RPMI8226 (cell line): Measurements from ENCODE around the gene ZNF541.
"Not testable (repeated sequence)": the region's sequence is repeated elsewhere in the genome, so short reads cannot be mapped to it uniquely, and the experiment has no call there.

ENCODE experiments used
- DNase-seq: peaks from one replicate; pipeline ENCODE4 v3.0.0-alpha.2; 2015

ZNF541 gene

DNA sequence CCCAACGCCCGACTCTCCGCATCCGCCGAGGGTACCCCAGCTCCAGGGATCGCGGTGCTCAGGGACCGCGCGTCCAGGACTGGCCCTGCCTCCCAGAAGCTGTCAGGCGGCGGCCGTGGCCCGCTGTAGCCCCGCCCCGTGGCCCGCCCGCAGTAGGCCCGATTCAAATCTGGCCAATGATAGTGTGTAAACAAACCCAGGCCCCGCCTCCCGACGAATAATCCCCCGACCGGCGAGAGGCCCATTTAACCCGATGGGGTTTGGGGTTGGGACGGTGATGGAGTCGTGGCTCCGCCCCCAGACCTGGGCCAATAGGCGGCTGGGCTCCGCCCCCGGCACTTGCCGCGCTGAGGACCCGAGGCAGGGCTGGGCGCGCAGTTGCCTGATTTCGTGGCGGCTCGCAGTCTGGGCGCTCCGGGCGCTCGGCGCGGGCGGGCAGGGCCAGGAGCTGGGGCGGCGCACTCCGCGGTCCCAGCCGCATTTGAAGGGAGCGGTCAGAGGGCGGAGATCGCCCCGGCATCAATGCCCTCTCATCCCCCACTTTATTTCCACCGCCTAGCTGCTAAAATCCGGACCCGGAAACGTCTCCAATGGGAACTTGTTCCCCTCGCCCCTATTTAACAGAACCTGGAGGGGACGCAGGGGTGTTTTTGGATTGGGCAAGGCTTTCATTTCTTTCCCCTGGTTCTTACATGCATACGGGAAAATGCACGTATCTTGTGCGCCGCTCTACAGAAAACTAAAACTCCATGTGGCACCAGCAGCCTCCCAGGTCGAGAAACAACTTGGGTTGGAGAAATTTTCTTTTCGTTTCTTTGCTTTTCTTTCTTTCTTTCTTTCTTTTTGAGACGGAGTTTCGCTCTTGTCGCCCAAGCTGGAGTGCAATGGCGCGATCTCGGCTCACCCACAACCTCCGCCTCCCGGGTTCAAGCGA lies 27.6 kb upstream of the ZNF541 start:
- DNase-seq = peak; percentile 98

DNA sequence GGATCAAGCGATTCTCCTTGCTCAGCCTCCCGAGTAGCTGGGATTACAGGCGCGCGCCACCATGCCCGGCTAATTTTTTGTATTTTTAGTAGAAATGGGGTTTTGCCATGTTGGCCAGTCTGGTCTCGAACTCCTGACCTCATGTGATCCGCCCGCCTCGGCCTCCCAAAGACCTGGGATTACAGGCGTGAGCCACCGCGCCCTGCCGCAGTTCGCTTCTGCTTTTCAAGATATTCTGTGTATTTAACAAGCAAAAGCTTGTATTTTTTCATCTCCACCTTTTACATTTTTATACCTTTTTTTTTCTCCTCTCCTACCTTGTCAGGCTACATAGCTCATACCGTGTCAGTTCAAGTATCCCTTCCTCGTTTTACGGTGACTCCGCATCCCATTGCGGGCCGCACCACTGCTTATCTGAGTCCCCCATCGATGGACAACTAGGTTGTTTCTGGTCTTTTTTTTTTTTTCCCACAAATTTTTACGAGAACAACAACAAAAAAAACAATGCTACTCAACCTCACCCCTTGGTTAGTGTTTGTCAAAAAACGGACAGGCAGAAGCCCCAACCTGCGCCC lies 26.8 kb upstream of the ZNF541 start:
- DNase-seq = not testable (repeated sequence)

DNA sequence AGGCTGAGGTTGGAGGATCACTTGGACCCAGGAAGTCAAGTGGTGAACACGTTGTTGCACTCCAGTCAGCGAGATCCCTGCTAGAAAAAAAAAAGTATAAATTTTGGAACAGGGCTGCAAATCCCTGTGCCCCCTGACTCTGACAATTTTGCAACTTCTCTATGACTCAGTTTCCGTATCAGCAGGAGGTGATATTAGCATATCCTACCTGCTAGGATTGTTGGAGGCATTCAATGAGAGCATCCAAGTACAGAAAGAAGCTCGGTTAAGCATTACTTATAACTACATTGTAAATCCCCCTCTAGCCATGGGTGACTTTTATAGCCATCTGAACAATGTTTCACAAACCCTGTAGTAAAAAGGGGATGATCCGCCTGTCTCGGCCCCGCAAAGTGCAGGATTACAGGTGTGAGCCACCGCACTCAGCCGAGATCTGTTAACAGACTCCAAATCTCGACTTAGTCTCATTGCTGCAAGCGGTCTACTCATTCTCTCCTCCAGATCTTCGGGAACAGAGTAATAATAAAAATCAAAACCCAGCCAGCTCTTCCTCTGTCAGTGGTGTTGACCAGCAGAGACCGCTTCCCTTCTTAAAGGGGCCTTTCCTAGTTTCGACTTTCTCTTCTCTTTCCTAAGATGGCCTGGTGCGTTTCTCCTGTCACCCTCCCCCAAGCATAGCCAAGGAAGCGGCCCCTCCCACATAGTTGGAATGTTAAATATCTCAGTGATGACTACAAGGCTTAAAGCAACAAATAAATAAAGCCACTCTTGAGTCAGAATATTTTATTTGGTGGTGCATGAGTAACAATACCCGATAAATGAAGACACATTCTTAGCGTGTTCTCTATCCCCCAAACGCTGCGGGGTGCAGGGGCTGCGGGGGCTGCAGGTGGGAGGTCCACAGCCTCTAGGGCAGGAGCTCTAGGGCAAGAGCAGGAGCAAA lies 25.7 kb upstream of the ZNF541 start:
- DNase-seq = no peak

DNA sequence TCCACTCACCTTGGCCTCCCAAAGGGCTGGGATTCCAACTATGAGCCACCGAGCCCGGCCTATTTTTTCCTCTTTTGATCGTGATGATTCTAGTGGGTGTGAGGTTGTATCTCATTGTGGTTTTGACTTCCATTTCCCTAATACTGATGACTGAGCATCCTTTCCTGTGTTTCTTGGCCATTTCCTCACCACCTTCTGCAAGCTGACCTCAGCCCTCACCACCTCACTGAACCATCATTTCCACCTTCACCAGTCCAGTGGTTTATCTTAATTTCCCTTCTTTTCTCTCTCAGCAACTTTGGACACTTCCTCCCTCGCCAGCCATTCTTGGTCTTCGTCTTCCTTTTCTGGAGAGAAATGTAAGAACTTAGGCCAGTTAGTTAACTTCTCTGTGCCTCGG lies 23.0 kb upstream of the ZNF541 start:
- DNase-seq = peak; percentile 22

DNA sequence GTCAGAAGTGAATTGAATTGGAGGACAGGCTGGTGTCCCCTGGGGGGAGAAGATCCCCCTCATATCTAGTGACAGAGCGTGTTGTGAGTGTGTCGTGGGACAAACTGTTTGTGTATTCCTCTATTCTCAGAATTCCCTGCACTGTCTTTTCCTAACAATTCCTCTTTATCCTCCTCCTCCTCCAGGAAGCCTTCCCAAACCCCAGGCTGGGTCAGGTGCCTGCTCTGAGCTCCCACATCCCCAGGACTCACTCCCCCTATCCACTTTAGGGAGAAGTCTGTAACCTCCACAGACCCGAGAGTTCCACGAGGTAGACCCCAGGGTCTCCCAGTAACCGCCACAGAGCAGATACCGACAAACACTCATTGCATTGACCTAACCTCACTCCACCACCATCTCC lies 20.9 kb upstream of the ZNF541 start:
- no peak for DNase-seq

DNA sequence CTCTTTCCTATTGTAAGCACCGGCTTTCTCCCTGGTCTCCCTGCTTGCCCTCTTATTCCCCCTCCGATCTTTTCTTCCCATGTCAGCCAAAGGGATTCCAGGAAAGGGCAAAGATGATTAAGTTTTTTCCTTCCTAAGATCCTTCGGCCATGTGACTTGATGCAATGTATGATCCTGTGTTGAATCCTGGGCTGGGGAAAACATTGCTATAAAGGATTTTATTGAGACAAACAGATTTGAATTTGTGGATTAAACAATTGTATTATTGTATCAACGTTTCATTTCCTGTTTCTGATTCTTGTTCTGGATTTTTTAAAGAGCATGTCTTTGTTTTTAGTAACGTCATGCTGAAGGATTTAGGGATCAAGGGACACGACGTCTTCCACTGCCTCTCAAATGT lies 16.9 kb upstream of the ZNF541 start:
- no peak for DNase-seq

DNA sequence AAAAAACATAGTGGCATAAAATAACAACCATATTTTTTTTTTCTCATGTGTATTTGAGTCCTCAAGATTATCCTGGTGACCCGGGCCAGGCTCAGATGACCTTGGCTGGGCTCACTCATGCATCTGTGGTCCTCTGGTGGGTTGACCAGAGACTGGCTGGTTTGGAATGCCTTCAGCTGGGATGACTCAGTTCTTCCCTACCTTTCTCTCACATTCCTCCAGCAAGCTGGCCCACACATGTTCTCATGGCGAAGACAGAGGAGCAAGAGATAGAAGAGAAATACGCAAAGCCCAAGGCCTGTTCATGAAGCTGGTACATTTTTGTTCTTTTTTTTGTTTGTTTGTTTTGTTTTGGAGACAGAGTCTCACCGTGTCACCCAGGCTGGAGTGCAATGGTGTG lies 14.3 kb upstream of the ZNF541 start:
- DNase-seq = no peak

DNA sequence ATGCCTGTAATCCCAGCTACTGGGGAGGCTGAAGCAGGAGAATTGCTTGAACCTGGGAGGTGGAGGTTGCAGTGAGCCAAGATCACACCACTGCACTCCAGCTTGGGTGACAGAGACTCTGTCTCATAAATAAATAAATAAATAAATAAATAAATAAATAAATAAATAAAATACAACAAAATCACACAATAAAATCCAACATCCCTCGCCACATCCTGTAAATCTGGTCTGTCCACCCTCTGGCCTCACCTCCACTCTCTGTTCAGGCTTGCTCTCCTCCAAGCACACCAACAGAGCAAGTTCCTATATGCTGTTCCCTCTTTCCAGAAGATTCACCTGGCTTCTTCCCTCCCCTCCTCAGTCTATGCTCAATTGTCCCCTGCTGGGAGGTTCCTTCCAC lies 10.2 kb upstream of the ZNF541 start:
- DNase-seq = not testable (repeated sequence)

DNA sequence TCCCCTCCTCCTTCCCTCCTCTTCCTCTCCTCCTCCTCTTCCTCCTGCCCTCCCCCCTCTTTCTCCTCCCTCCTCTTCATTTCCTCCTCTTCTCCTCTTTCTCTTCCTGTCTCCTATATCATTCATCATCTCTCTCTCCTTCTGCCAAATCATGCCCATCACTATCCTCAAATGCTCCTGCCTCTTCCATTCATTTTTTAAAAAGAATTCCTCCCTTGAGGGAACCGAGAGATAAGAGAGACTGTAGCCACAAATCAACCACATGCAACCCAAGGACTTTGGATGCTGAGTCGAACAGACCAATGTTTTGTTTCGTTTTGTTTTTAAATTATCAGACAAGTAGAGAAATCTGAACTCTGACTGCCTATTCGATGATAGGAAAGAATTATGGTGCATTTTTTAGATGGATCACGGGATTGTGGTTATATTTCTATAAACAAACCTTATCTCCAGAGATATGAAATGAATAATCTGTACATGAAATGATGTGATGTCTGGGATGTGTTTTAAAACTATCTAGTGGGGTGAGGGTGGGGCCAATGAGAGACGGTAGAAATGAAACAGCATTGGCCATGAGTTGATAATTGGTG lies 9.5 kb upstream of the ZNF541 start:
- DNase-seq = no peak

DNA sequence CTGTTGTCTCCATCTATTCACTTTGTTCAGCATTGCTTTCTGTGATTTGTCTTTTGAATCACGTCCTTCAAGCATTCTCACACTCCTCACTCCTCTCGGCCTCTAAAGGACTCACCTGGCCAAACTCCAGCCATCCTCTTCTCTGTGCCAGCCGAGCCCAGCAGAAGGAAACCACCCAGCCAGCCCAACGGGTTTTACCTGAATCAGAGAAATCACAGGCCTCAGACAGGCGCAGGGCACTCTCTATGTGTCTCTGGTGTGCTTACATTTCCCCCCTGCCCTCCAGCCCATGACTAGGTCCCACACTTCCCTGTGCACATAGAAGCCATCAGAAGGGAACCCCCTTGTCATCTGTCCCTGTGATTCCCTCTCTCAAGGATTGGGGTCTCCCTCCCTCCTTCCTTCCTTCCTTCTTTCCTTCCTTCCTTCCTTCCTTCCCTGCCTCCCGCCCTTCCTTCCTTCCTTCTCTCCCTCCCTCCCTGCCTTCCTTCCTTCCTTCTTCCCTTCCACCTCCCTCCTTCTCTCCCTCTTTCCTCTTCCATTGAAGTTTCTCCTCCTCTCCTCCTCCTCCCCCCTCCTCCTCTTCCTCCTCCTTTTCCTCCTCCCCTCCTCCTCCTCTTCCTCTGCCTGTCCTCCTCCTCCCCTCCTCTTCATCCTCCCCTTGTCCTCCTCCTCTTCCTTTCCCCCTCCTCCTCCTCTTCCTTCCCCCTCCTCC lies 8.8 kb upstream of the ZNF541 start:
- peak; percentile 3 for DNase-seq

DNA sequence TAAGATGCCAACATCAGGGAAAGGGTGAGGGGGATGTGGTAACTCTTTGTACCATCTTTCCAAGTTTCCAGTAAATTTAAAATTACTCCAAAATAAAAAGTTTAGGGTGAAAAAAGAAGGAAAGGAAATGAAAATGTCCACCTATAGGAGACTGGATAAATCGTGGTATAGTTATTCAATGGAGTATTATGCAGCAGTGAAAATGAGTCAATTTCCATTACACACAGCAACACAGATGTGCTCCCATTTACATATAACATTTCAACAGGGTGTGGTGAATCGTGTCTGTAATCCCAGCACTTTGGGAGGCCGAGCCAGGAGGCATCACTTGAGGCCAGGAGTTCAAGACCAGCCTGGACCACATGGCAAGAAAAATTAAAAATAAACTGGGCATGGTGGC lies 7.4 kb upstream of the ZNF541 start:
- no peak for DNase-seq

DNA sequence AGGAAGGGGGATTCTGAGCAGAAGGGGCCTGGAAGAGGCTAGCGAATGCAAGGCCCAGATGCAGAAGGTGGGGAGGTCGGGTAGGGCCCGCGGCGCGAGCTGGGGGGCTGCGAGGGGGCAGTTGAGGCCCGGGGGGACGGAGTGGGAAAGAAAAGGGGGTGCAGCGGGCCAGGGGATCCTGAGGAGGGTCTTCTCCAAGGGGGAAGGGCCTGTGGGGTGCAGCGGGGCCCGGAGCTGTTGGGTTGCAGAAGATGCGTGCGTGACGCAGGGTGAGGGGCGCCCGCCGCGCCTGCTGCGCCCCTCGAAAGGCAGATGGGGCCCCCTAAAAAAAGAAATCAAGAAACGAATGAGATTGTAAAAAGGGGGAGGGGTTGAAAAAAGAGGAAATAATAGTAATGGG lies 313 bp downstream of the ZNF541 start:
- no peak for DNase-seq

DNA sequence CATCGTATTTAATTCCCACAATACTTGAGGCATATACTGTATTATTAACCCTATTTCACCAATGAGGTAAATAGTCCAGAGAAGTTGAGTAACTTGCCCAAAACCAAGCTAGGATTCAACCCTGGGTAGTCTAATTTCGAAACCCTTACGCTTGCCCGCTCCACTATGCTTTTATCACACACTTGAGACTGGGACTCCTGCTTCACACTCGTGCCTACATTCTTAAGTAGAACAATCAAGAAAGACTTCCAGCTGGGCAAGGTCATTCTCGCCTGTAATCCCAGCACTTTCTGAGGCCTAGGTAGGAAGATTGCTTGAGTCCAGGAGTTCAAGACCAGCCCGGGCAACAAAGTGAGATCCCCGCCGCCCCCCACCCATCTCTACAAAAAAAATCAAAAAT lies 3.6 kb downstream of the ZNF541 start:
- no peak for DNase-seq

DNA sequence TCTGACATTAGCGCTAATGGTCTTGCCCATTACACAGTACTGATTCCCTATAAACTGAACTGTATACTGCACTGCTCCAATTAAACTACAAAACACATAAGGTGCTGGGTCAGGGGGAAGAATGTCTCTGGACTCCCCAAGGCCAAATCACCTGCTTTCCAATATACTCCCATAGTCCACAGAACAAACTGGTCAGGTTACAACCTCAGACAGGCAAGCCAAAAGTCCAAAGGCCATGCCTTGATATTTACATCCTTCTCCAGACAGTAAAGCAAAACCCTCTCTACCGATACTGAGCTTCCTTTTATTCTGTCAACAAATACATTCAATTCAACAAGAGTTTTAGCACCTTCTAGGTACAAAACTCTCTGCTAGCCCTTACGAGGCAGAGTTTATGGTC lies 8.9 kb downstream of the ZNF541 start:
- no peak for DNase-seq

DNA sequence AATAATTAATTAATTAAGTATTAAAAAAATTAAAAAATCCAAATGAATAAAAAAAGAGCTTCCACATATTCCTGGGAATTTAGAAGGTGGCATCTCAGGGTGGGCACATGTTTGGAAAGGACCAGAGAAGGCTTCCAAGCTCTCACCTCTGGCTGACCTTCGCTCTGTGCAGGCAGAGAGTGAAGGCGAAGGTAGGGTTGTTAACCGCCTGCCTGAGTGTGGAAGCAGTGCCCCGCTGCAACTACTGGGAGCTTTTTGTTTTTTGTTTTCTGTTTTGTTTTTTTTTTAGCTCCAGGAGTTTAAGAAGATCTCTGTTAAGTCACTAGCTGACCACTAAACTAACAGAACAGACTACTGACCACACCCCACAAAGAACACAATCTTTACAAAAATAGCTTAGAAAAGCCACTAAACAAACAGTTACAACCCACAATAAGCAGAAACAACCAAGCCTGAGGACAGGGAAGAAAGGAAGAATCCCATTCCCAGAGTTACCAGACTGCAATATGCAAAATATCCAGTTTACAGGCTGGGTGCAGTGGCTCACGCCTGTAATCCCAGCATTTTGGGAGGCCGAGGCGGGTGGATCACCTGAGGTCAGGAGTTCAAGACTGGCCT lies 11.4 kb downstream of the ZNF541 start:
- no peak for DNase-seq

DNA sequence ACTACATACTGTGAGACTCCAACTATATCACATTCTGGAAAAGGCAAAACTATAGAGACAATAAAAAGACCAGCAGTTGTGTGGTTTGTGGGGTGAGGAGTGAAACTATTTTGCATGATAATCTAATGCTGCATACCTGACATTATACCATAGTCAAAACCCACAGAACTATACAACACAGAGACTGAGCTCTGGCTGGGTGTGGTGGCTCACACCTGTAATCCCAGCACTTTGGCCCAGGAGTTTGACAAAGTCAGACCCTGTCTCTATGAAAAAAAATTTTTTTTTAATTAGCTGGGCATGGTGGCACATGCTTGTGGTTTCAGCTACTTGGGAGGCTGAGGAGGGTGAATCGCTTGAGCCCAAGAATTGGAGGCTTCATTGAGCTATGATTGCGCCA lies 11.9 kb downstream of the ZNF541 start:
- DNase-seq = peak; percentile 31

DNA sequence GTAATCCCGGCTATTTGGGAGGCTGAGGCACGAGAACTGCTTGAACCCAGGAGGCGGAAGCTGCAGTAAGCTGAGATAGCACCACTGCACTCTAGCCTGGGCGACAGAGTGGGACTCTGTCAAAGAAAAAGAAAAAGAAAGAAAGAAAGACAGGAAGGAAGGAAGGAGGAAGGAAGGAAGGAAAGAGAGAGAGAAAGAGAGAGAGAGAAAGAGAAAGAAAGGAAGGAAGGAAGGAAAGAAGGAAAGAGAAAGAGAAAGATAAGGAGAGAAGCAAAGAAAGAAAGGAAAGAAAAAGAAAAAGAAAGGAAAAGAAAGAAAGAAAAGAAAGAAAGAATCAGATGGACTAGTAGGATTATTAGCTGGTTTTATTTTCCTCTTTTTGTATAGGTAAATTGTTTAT lies 22.8 kb downstream of the ZNF541 start:
- DNase-seq = no peak

DNA sequence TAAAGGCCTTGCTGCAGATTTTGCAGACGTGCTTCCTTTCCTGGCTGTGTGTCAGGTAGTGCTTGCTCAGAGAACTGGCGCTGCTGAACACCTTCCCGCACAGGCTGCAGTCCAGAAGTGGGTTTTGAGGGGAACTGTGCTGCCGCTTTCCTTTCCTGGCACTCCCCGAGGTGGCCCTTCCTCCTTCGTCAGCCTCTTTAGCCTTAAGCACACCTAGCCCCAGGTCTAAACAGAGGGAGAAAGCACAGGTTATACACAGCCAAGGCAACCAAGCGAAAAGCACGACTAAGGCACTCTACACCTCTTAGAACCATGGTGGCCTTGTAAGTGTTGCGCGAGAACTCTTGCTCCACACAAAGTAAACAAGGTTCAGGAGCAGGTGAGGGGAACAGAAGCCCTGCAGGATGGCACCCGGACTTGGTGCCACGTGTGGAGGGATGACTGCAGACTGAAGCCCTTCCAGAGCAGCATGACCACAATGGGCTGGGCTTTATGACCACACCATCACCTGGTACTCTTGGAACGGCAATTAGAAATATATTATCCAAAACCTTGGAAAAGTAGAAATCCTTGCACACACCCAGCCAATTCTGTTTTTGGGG lies 23.6 kb downstream of the ZNF541 start:
- peak; percentile 15 for DNase-seq

DNA sequence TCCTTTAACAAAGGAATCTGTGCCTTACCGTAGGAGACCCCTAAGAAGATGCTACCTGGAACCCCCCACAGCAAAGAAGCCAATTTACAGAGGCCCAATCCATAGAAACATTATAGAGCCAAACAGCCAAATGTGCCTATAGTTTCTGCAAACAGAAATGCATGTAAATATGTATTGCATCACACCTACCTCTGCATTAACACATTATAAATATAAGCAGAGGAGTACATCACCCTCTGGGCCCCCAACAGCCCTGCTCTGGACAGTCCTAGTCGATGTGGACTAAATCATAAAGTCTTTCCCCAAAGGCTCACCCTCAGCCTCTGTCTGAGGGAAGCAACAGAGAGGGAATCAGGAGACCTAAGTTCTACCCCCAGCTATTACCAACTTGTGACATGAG lies 25.7 kb downstream of the ZNF541 start:
- DNase-seq = no peak

DNA sequence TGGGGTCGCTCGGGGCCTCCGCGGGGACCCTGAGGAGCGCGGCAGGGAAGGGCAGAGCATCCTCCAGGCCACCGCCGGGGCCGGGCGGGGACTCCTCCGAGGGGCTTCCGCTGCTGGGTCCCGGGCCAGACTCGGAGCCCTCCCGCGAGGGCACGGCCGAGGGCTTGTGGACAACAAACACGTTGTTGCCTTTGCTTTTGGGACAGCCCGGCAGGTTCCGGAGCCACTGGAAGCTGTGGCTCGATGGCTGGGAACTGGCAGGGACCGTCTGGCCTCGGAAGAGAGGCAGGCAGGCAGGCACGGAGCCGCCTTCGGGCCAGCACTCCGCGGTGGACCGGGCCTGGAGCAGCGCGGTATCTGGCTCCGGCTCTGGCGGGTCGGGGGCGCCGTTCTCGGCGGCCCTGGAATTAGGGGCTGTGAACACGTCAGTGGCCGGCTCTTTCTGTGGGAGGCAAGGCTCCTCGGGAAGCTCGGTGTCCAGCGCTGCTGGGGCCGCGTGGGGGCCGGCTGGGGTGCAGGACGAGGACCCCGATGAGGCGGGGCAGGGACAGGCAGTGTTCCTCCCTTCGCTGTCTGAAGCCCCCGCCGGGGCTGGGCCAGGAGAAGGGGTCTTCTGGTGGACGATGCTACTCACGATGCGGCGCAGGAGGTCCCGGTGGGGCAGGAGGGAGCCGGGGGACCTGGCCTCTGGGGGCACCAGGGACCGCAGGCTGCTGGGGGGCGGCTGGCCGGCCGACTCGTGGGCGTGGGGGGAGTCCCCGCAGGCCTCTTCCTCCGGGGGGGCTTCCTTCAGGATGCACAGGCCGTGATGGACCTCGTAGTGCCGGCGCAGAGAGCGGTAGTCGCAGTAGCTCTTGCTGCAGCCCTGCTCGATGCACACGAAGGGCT lies 27.6 kb downstream of the ZNF541 start:
- DNase-seq = no peak
